Astrocyte (in vitro differentiated cells and primary cell): Measurements from ENCODE around the gene ATP2C2. TPM values are rescaled to one million over a fixed set of nuclear protein-coding genes. Genes with fewer than 3 reads are reported as not detected.

Source experiments
- DNase-seq: peaks from one replicate; pipeline ENCODE4 v3.0.0-alpha.2; 2010; ENCODE audit warnings: low read depth
- FAIRE-seq: peaks from 2 replicates; lab custom pipeline; 2011; peaks lifted over from hg19 to GRCh38; lab: Jason Lieb, UNC
- H2AFZ ChIP-seq: 2 replicates; pipeline ENCODE4 v1.6.0; 2012; ENCODE audit warnings: low read depth, low read length, inconsistent platforms
- H3K27ac ChIP-seq: 2 replicates; pipeline ENCODE4 v1.5.1; 2011; ENCODE audit warnings: low read depth, low read length, inconsistent platforms
- H3K27me3 ChIP-seq: 2 replicates; pipeline ENCODE4 v1.6.0; 2011; ENCODE audit warnings: low read length, inconsistent platforms; ENCODE audit not compliant: insufficient read depth
- H3K36me3 ChIP-seq: 2 replicates; pipeline ENCODE4 v1.5.1; 2011; ENCODE audit warnings: low read length, inconsistent platforms; ENCODE audit not compliant: insufficient read depth
- H3K4me1 ChIP-seq: 2 replicates; pipeline ENCODE4 v1.5.1; 2011; ENCODE audit warnings: low read length, inconsistent platforms; ENCODE audit not compliant: insufficient read depth
- H3K4me2 ChIP-seq: 2 replicates; pipeline ENCODE4 v1.6.0; 2012; ENCODE audit warnings: low read length, inconsistent platforms
- H3K4me3 ChIP-seq: 2 replicates; pipeline ENCODE4 v1.5.1; 2011; ENCODE audit warnings: low read depth, mild to moderate bottlenecking, low read length, inconsistent platforms; ENCODE audit not compliant: insufficient read depth
- H3K79me2 ChIP-seq: 2 replicates; pipeline ENCODE4 v1.6.0; 2012; ENCODE audit warnings: mild to moderate bottlenecking, low read length, inconsistent platforms; ENCODE audit not compliant: insufficient read depth
- H3K9ac ChIP-seq: 2 replicates; pipeline ENCODE4 v1.6.0; 2012; ENCODE audit warnings: mild to moderate bottlenecking, low read length, inconsistent platforms
- H3K9me3 ChIP-seq: 2 replicates; pipeline ENCODE4 v1.5.1; 2012; ENCODE audit warnings: low read depth, mild to moderate bottlenecking, low read length, inconsistent platforms; ENCODE audit not compliant: insufficient read depth
- H4K20me1 ChIP-seq: 2 replicates; pipeline ENCODE4 v1.6.0; 2012; ENCODE audit warnings: low read length, inconsistent platforms; ENCODE audit not compliant: insufficient read depth
- H3K27ac Mint-ChIP-seq: one replicate; pipeline ENCODE4 v1.8.0; 2021; ENCODE audit warnings: mild to moderate bottlenecking, mixed read lengths; ENCODE audit not compliant: unreplicated experiment
- H3K27me3 Mint-ChIP-seq: one replicate; pipeline ENCODE4 v1.8.0; 2021; ENCODE audit warnings: low read depth, mixed read lengths; ENCODE audit not compliant: unreplicated experiment
- H3K36me3 Mint-ChIP-seq: one replicate; pipeline ENCODE4 v1.8.0; 2021; ENCODE audit warnings: low read depth, mixed read lengths; ENCODE audit not compliant: unreplicated experiment
- H3K4me1 Mint-ChIP-seq: one replicate; pipeline ENCODE4 v1.8.0; 2021; ENCODE audit warnings: low read depth, mixed read lengths; ENCODE audit not compliant: unreplicated experiment
- H3K4me3 Mint-ChIP-seq: one replicate; pipeline ENCODE4 v1.8.0; 2021; ENCODE audit warnings: mild to moderate bottlenecking, moderate library complexity, mixed read lengths; ENCODE audit not compliant: unreplicated experiment
- H3K9me3 Mint-ChIP-seq: one replicate; pipeline ENCODE4 v1.8.0; 2021; ENCODE audit warnings: mild to moderate bottlenecking, mixed read lengths; ENCODE audit not compliant: unreplicated experiment
- CTCF ChIP-seq: IDR thresholded peaks from 2 replicates; pipeline ENCODE4 v1.5.1; 2011; ENCODE audit warnings: low read depth, mild to moderate bottlenecking, inconsistent platforms, low read length, moderate library complexity; ENCODE audit not compliant: insufficient read depth
- EZH2 ChIP-seq: IDR thresholded peaks from 2 replicates; pipeline ENCODE4 v1.6.1; 2012; ENCODE audit warnings: mild to moderate bottlenecking, low read length, inconsistent platforms; ENCODE audit not compliant: insufficient read depth
- total RNA-seq: library from RNA; stranded (reverse); gene quantifications from 2 replicates; pipeline ENCODE4 v1.2.1, GENCODE V29; 2021

ATP2C2 gene
- total RNA-seq, 1 donor from 2014 or later = 0.41 TPM

GRCh38 chr16:84344781-84345180 lies 23.6 kb upstream of the ATP2C2 start:
- H3K36me3 ChIP-seq = no peaks in the 10 kb centered on the region
- peaks cover 11% of the 10 kb centered on the region for H3K27me3 ChIP-seq
- H3K27ac ChIP-seq = no peak overlapping the region
- no peak for FAIRE-seq
- H2AFZ ChIP-seq = no peak overlapping the region
- H3K9me3 Mint-ChIP-seq = no peaks in the 10 kb centered on the region
- TF ChIP-seq CTCF = no peak
- H3K4me3 ChIP-seq = no peak overlapping the region
- H3K27ac Mint-ChIP-seq = no peak overlapping the region
- H3K79me2 ChIP-seq = no peaks in the 10 kb centered on the region
- no peak overlapping the region for H3K4me2 ChIP-seq
- no peaks in the 10 kb centered on the region for H4K20me1 ChIP-seq
- no peak for DNase-seq
- H3K9ac ChIP-seq = no peak overlapping the region
- H3K9me3 ChIP-seq = no peaks in the 10 kb centered on the region
- H3K4me1 ChIP-seq = no peaks in the 10 kb centered on the region
- H3K36me3 Mint-ChIP-seq = peaks cover 2% of the 10 kb centered on the region
- no peaks in the 10 kb centered on the region for H3K4me1 Mint-ChIP-seq
- H3K4me3 Mint-ChIP-seq = no peak overlapping the region
- H3K27me3 Mint-ChIP-seq = peaks cover 43% of the 10 kb centered on the region

- H4K20me1 ChIP-seq = no peaks in the 10 kb centered on the region
- no peak for DNase-seq
- no peaks in the 10 kb centered on the region for H3K9me3 ChIP-seq
- H3K27me3 ChIP-seq = peaks cover 17% of the 10 kb centered on the region
- TF ChIP-seq EZH2 (no peak), CTCF (no peak)
- H3K27me3 Mint-ChIP-seq = peaks cover 37% of the 10 kb centered on the region
- H3K4me1 Mint-ChIP-seq = no peaks in the 10 kb centered on the region
- no peak overlapping the region for H3K4me3 Mint-ChIP-seq
- H3K27ac Mint-ChIP-seq = no peak overlapping the region
- H3K9me3 Mint-ChIP-seq = no peaks in the 10 kb centered on the region
- H3K36me3 ChIP-seq = no peaks in the 10 kb centered on the region
- H3K4me2 ChIP-seq = no peak overlapping the region
- no peaks in the 10 kb centered on the region for H3K79me2 ChIP-seq
- no peaks in the 10 kb centered on the region for H3K36me3 Mint-ChIP-seq
- H3K4me3 ChIP-seq = no peak overlapping the region
- no peak overlapping the region for H2AFZ ChIP-seq
- H3K9ac ChIP-seq = no peak overlapping the region
- H3K27ac ChIP-seq = no peak overlapping the region
- FAIRE-seq = no peak
- H3K4me1 ChIP-seq = no peaks in the 10 kb centered on the region
Observed at GRCh38 chr16:84347161-84347560, 21.2 kb upstream of the ATP2C2 start.

GRCh38 chr16:84348386-84348888 lies 19.9 kb upstream of the ATP2C2 start:
- H3K27ac Mint-ChIP-seq = no peak overlapping the region
- peaks cover 40% of the 10 kb centered on the region for H3K27me3 Mint-ChIP-seq
- TF ChIP-seq CTCF = no peak
- TF ChIP-seq EZH2 = no peak
- no peaks in the 10 kb centered on the region for H3K36me3 ChIP-seq
- H3K4me1 ChIP-seq = no peaks in the 10 kb centered on the region
- H3K9me3 Mint-ChIP-seq = no peaks in the 10 kb centered on the region
- no peak for DNase-seq
- H3K36me3 Mint-ChIP-seq = no peaks in the 10 kb centered on the region
- no peak overlapping the region for H3K4me2 ChIP-seq
- FAIRE-seq = no peak
- H4K20me1 ChIP-seq = no peaks in the 10 kb centered on the region
- no peak overlapping the region for H3K9ac ChIP-seq
- H2AFZ ChIP-seq = no peak overlapping the region
- no peak overlapping the region for H3K27ac ChIP-seq
- H3K4me1 Mint-ChIP-seq = no peaks in the 10 kb centered on the region
- no peak overlapping the region for H3K4me3 Mint-ChIP-seq
- no peak overlapping the region for H3K4me3 ChIP-seq
- H3K79me2 ChIP-seq = no peaks in the 10 kb centered on the region
- H3K27me3 ChIP-seq = peaks cover 17% of the 10 kb centered on the region
- no peaks in the 10 kb centered on the region for H3K9me3 ChIP-seq
